Lower lobe of right lung (tissue), 2 donors: ENCODE data around the gene F5. TPM values are rescaled to one million over a fixed set of nuclear protein-coding genes. Genes with fewer than 3 reads are reported as not detected.

Experiments
- ATAC-seq, 2 donors: fragments of 200-7000 bp; cut with Tn5 transposase; one replicate each; pipeline ENCODE4 v1.9.1; 2020 to 2022; ENCODE audit warnings: mild to moderate bottlenecking in 2 of 2, moderate library complexity in 2 of 2
- DNase-seq: peaks from one replicate; pipeline ENCODE4 v3.0.0-alpha.2; 2020
- H3K27ac ChIP-seq: fragments of 200-600 bp; one replicate; pipeline ENCODE4 v1.8.0; 2022
- H3K27me3 ChIP-seq: fragments of 200-600 bp; one replicate; pipeline ENCODE4 v1.8.0; 2022; ENCODE audit warnings: low read depth
- H3K36me3 ChIP-seq: fragments of 200-600 bp; one replicate; pipeline ENCODE4 v1.8.0; 2022; ENCODE audit warnings: mild to moderate bottlenecking
- H3K4me1 ChIP-seq: fragments of 200-600 bp; one replicate; pipeline ENCODE4 v1.8.0; 2022
- H3K4me3 ChIP-seq: fragments of 200-600 bp; one replicate; pipeline ENCODE4 v1.8.0; 2022; ENCODE audit warnings: mild to moderate bottlenecking
- H3K9me3 ChIP-seq: fragments of 200-600 bp; one replicate; pipeline ENCODE4 v1.8.0; 2022
- intact Hi-C: fragments of 100-400 bp; cut with DNase I; formaldehyde crosslinking; loops from one replicate; pipeline ENCODE4 v1.11.0; 2022
- total RNA-seq: library from RNA; stranded (reverse); fragmentation: NEBNext Ultra II Directional; extraction: Animal tissue kit (Norgen Biotek cat#: 25700); gene quantifications from one replicate; pipeline ENCODE4 v1.2.1, GENCODE V29; 2021
- TF ChIP-seq, protein P1 (sequence below): fragments of 200-600 bp; IDR thresholded peaks from one replicate; pipeline ENCODE4 v1.8.0; 2022; ENCODE audit warnings: antibody characterized with exemption, mild to moderate bottlenecking
- donor health status: DM: no; HTN: yes; CAD: no; lungs with severe emphysema.

F5 gene
- total RNA-seq, 1 donor from 2014 or later: 4.2 TPM

DNA sequence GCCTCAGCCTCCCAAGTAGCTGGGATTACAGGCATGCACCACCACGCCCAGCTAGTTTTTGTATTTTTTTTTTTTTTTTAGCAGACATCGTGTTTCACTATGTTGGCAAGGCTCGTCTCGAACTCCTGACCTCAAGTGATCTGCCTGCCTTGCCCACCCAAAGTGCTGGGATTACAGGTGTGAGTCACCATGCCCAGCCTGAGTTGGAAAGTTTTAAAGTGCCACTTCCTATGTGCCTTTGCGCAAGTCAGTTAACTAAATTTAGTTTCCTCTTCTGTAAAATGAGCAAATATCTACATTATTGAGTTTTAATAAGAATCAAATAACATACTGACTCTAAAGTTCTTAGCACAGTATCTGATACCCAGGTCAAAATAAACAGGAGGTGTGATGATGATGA, 112.9 kb downstream of the F5 start:
- Histone ChIP-seq H3K4me1 (no peaks in the 10 kb centered on the region), H3K4me3 (no peak overlapping the region), H3K9me3 (no peaks in the 10 kb centered on the region), H3K27me3 (no peaks in the 10 kb centered on the region), H3K27ac (no peak overlapping the region), H3K36me3 (peaks cover 27% of the 10 kb centered on the region)
- ATAC-seq: peak in 1 of 2 donors; percentile 58
- no peak for DNase-seq
- TF ChIP-seq, protein P1, sequence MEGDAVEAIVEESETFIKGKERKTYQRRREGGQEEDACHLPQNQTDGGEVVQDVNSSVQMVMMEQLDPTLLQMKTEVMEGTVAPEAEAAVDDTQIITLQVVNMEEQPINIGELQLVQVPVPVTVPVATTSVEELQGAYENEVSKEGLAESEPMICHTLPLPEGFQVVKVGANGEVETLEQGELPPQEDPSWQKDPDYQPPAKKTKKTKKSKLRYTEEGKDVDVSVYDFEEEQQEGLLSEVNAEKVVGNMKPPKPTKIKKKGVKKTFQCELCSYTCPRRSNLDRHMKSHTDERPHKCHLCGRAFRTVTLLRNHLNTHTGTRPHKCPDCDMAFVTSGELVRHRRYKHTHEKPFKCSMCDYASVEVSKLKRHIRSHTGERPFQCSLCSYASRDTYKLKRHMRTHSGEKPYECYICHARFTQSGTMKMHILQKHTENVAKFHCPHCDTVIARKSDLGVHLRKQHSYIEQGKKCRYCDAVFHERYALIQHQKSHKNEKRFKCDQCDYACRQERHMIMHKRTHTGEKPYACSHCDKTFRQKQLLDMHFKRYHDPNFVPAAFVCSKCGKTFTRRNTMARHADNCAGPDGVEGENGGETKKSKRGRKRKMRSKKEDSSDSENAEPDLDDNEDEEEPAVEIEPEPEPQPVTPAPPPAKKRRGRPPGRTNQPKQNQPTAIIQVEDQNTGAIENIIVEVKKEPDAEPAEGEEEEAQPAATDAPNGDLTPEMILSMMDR: no peak
- intact Hi-C loops: no loop called here

DNA sequence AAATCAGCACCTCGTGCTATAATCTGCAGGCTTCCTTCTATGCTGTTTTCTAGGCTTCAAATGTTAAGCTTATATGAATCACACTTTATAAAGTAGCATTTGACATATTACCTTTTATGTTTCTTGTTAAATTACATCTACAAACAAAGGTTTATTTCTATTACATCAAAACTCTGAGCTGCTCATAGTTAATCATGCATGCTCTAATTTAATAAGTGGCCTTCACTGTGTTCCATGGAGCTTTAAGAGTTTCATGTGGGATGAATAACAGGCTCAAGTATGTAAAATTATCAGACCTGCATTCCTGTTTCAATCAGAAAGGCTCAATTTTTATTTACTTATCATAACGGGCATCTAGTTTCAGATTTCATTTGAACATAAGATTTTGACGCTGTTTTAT, 113.5 kb downstream of the F5 start:
- Histone ChIP-seq H3K4me1 (no peaks in the 10 kb centered on the region), H3K36me3 (peaks cover 33% of the 10 kb centered on the region), H3K9me3 (no peaks in the 10 kb centered on the region), H3K4me3 (no peak overlapping the region), H3K27me3 (no peaks in the 10 kb centered on the region), H3K27ac (no peak overlapping the region)
- intact Hi-C loops: no loop called here
- DNase-seq: no peak
- peak in 1 of 2 donors; percentile 56 for ATAC-seq
- TF ChIP-seq, protein P1: no peak

DNA sequence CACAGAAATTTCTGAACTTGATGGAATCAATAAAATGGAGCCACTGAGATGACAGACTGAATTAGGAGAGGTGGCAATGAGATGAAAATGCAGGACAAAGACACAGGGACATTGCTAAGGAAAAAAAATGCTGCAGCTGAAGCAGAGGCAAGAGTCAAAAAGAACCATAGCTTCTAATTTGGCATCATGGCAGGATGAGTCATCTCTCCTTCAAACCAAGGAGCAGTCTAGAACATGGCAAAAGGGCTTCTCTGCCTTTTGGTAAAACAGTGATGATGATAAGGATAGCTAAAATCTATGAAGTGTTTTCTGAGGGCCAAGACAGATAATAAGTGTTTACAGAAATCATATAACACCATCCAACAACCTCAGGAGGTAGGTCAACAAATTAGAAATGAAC, 117.3 kb downstream of the F5 start:
- no peaks in the 10 kb centered on the region for H3K27me3 ChIP-seq
- no peak overlapping the region for H3K27ac ChIP-seq
- H3K9me3 ChIP-seq: no peaks in the 10 kb centered on the region
- TF ChIP-seq, protein P1: no peak
- no peak overlapping the region for H3K4me3 ChIP-seq
- DNase-seq: no peak
- H3K4me1 ChIP-seq: no peaks in the 10 kb centered on the region
- ATAC-seq: peak in 1 of 2 donors; percentile 12
- intact Hi-C loops: loop anchor here (10.0 kb wide), 1 partner anchor 76 kb away; no protein-coding TSS in a partner anchor
- H3K36me3 ChIP-seq: peaks cover 24% of the 10 kb centered on the region

DNA sequence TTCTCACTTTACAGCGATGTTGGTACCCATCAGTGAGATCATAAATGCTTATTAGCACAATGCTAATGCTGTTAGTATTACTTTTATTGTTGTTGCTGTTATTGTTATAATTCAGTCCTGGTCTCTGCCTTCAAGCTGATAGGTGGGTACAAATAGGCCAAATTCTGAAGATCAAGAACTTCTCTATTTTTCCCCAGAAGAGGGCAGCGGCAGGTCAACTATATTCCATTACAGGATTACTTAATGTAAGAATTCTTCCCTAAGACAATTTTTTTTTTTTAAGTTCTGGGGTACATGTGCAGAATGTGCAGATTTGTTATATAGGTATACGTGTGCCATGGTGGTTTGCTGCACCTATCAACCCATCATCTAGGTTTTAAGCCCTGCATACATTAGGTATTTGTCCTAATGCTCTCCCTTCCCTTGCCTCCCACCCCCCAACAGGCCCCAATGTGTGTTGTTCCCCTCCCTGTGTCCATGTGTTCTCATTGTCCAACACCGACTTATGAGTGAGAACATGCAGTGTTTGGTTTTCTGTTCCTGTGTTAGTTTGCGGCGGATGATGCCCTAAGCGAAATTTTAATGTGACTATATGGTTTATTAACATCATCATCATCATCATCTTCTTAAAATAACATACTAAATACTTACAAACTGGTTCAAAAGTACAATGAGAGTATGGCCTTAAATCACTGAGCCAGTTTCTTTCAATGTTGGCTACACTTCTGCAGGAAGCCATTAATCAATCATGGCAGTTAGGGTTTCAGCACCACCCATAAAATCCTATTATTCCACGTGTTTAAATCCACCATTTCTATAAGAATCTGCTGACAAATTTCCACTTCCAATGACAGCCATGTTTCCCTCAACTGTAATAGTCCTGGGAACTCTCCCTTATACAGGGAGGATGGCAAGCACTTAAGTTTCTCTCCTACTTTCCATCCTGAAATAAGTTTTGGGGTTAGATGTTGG, 119.7 kb downstream of the F5 start:
- no peak overlapping the region for H3K4me3 ChIP-seq
- peaks cover 24% of the 10 kb centered on the region for H3K36me3 ChIP-seq
- ATAC-seq (peak in 1 of 2 donors; percentile 33), DNase-seq (no peak)
- intact Hi-C loops: loop anchor here (10.0 kb wide), 1 partner anchor 78 kb away; no protein-coding TSS in a partner anchor
- TF ChIP-seq, protein P1: peak; percentile 33
- H3K27me3 ChIP-seq: no peaks in the 10 kb centered on the region
- H3K4me1 ChIP-seq: no peaks in the 10 kb centered on the region
- no peaks in the 10 kb centered on the region for H3K9me3 ChIP-seq
- H3K27ac ChIP-seq: no peak overlapping the region

- H3K27me3 ChIP-seq: no peaks in the 10 kb centered on the region
- ATAC-seq (no peak), DNase-seq (no peak)
- H3K4me3 ChIP-seq: no peak overlapping the region
- H3K4me1 ChIP-seq: peaks cover 4% of the 10 kb centered on the region
- TF ChIP-seq, protein P1: no peak
- no peaks in the 10 kb centered on the region for H3K9me3 ChIP-seq
- H3K36me3 ChIP-seq: peaks cover 24% of the 10 kb centered on the region
- intact Hi-C loops: loop anchor here (10.0 kb wide), 1 partner anchor 80 kb away; no protein-coding TSS in a partner anchor
- no peak overlapping the region for H3K27ac ChIP-seq
Measured at GRCh38 chr1:169465281-169465680, 121.0 kb downstream of the F5 start.

Other genes with a start within 250 kb of the F5 start
- 17.3 TPM for gene NME7, start 218.7 kb downstream of the F5 start, total RNA-seq
- gene BLZF1, start 218.3 kb downstream of the F5 start, total RNA-seq: 27.2 TPM
- 1.4 TPM for gene CCDC181, start 159.0 kb downstream of the F5 start, total RNA-seq
- gene SLC19A2, start 100.5 kb downstream of the F5 start, total RNA-seq: 11.1 TPM
- 21.4 TPM for gene SELP, start 43.6 kb upstream of the F5 start, total RNA-seq
- 23.8 TPM for gene SELL, start 125.1 kb upstream of the F5 start, total RNA-seq
- gene SELE, start 147.6 kb upstream of the F5 start, total RNA-seq: 0.38 TPM
- 8.3 TPM for gene METTL18, start 208.4 kb upstream of the F5 start, total RNA-seq